H9 (cell line): ENCODE data around the gene GLCE. TPM values are rescaled to one million over a fixed set of nuclear protein-coding genes. Genes with fewer than 3 reads are reported as not detected.

Source experiments
- DNase-seq: peaks from one replicate; pipeline ENCODE4 v3.0.0-alpha.2; 2017
- H2AFZ ChIP-seq: one replicate; pipeline ENCODE4 v1.6.1; 2013; ENCODE audit warnings: mild to moderate bottlenecking, low read length, control low read depth, moderate library complexity
- H2AK5ac ChIP-seq: 2 replicates; pipeline ENCODE4 v1.6.1; 2013; ENCODE audit warnings: low read length, control low read depth, mixed read lengths; ENCODE audit not compliant: insufficient read length
- H2BK120ac ChIP-seq: one replicate; pipeline ENCODE4 v1.6.1; 2013; ENCODE audit warnings: low read depth, mild to moderate bottlenecking, low read length, control low read depth, inconsistent platforms; ENCODE audit not compliant: poor library complexity, severe bottlenecking
- H2BK12ac ChIP-seq: 2 replicates; pipeline ENCODE4 v1.6.1; 2013; ENCODE audit warnings: low read length, control low read depth, mixed read lengths, low read depth; ENCODE audit not compliant: insufficient read length
- H2BK15ac ChIP-seq: 2 replicates; pipeline ENCODE4 v1.6.1; 2013; ENCODE audit warnings: low read depth, low read length, control low read depth
- H2BK20ac ChIP-seq: one replicate; pipeline ENCODE4 v1.6.1; 2013; ENCODE audit warnings: low read depth, mild to moderate bottlenecking, low read length, control low read depth, inconsistent platforms; ENCODE audit not compliant: poor library complexity, severe bottlenecking
- H2BK5ac ChIP-seq: 2 replicates; pipeline ENCODE4 v1.6.1; 2013; ENCODE audit warnings: low read length, control low read depth, mixed read lengths; ENCODE audit not compliant: insufficient read length
- H3K14ac ChIP-seq: 2 replicates; pipeline ENCODE4 v1.6.1; 2013; ENCODE audit warnings: low read length, control low read depth; ENCODE audit not compliant: insufficient read depth
- H3K18ac ChIP-seq: 2 replicates; pipeline ENCODE4 v1.6.1; 2013; ENCODE audit warnings: low read depth, mild to moderate bottlenecking, mixed read lengths, low read length, control low read depth; ENCODE audit not compliant: insufficient read length
- H3K23ac ChIP-seq: 2 replicates; pipeline ENCODE4 v1.6.1; 2013; ENCODE audit warnings: low read length, control low read depth, mixed read lengths, low read depth; ENCODE audit not compliant: insufficient read length
- H3K23me2 ChIP-seq: 2 replicates; pipeline ENCODE4 v1.6.1; 2013; ENCODE audit warnings: low read depth, mild to moderate bottlenecking, mixed read lengths, low read length, control low read depth; ENCODE audit not compliant: insufficient read length, poor library complexity, severe bottlenecking
- H3K27ac ChIP-seq: 2 replicates; pipeline ENCODE4 v1.5.1; 2013; ENCODE audit warnings: low read length, control low read depth, mixed read lengths, low read depth; ENCODE audit not compliant: insufficient read length
- H3K27me3 ChIP-seq: 2 replicates; pipeline ENCODE4 v1.6.1; 2013; ENCODE audit warnings: low read length, control low read depth, inconsistent platforms; ENCODE audit not compliant: insufficient read depth
- H3K4ac ChIP-seq: 2 replicates; pipeline ENCODE4 v1.6.1; 2013; ENCODE audit warnings: low read depth, mild to moderate bottlenecking, control low read depth, inconsistent platforms, low read length, moderate library complexity
- H3K4me1 ChIP-seq: 2 replicates; pipeline ENCODE4 v1.6.1; 2013; ENCODE audit warnings: low read length, control low read depth, inconsistent platforms; ENCODE audit not compliant: insufficient read depth
- H3K4me2 ChIP-seq: 2 replicates; pipeline ENCODE4 v1.6.1; 2013; ENCODE audit warnings: low read length, control low read depth, mixed read lengths; ENCODE audit not compliant: insufficient read length, insufficient read depth
- H3K56ac ChIP-seq: 2 replicates; pipeline ENCODE4 v1.6.1; 2013; ENCODE audit warnings: low read depth, mild to moderate bottlenecking, mixed read lengths, low read length, control low read depth; ENCODE audit not compliant: insufficient read length
- H3K79me1 ChIP-seq: 2 replicates; pipeline ENCODE4 v1.6.1; 2013; ENCODE audit warnings: low read depth, mild to moderate bottlenecking, moderate library complexity, low read length, control low read depth, inconsistent platforms; ENCODE audit not compliant: insufficient read depth, poor library complexity, severe bottlenecking
- H3K79me2 ChIP-seq: 2 replicates; pipeline ENCODE4 v1.6.1; 2013; ENCODE audit warnings: low read length, control low read depth, inconsistent platforms; ENCODE audit not compliant: insufficient read depth
- H3K9ac ChIP-seq: 2 replicates; pipeline ENCODE4 v1.6.1; 2013; ENCODE audit warnings: low read length, control low read depth, mixed read lengths; ENCODE audit not compliant: insufficient read length; ENCODE audit errors: extremely low read depth
- H3K9me3 ChIP-seq: one replicate; pipeline ENCODE4 v1.6.1; 2013; ENCODE audit warnings: low read depth, low read length, inconsistent platforms; ENCODE audit not compliant: control insufficient read depth
- H3T11ph ChIP-seq: one replicate; pipeline ENCODE4 v1.6.1; 2013; ENCODE audit warnings: mild to moderate bottlenecking, low read length, control low read depth, inconsistent platforms
- H4K20me1 ChIP-seq: one replicate; pipeline ENCODE4 v1.6.1; 2013; ENCODE audit not compliant: control insufficient read depth, insufficient read length, insufficient read depth
- H4K5ac ChIP-seq: 2 replicates; pipeline ENCODE4 v1.6.1; 2013; ENCODE audit warnings: low read depth, mild to moderate bottlenecking, mixed read lengths, low read length, control low read depth; ENCODE audit not compliant: insufficient read length
- H4K8ac ChIP-seq: replicated peaks from 2 replicates; pipeline ENCODE4 v1.6.1; 2013; ENCODE audit warnings: low read length, control low read depth, mixed read lengths, low read depth; ENCODE audit not compliant: insufficient read length
- H4K91ac ChIP-seq: 2 replicates; pipeline ENCODE4 v1.6.1; 2013; ENCODE audit warnings: low read depth, mild to moderate bottlenecking, moderate library complexity, mixed read lengths, low read length, control low read depth; ENCODE audit not compliant: insufficient read length
- H3K27ac Mint-ChIP-seq, 3 experiments: 2 replicates in 2 of 3; 3 replicates in 1 of 3; pipeline ENCODE4 v1.8.0; 2020 to 2021; ENCODE audit warnings: mixed read lengths in 3 of 3, mild to moderate bottlenecking in 1 of 3, moderate library complexity in 1 of 3
- H3K27me3 Mint-ChIP-seq: 2 replicates; pipeline ENCODE4 v1.8.0; 2021; ENCODE audit warnings: low read depth, mild to moderate bottlenecking, moderate library complexity, mixed read lengths
- H3K36me3 Mint-ChIP-seq, 3 experiments: 2 replicates in 2 of 3; 3 replicates in 1 of 3; pipeline ENCODE4 v1.8.0; 2020 to 2021; ENCODE audit warnings: low read depth in 3 of 3, mixed read lengths in 3 of 3; ENCODE audit not compliant: insufficient read depth in 1 of 3
- H3K4me1 Mint-ChIP-seq, 2 experiments: 2 replicates each; pipeline ENCODE4 v1.8.0; 2020; ENCODE audit warnings: mixed read lengths in 2 of 2
- H3K4me3 Mint-ChIP-seq, 2 experiments: 2 replicates in 1 of 2; 3 replicates in 1 of 2; pipeline ENCODE4 v1.8.0; 2020 to 2021; ENCODE audit warnings: mild to moderate bottlenecking in 2 of 2, mixed read lengths in 2 of 2, moderate library complexity in 1 of 2
- H3K9me3 Mint-ChIP-seq, 2 experiments: 2 replicates in 1 of 2; 3 replicates in 1 of 2; pipeline ENCODE4 v1.8.0; 2020; ENCODE audit warnings: mild to moderate bottlenecking in 2 of 2, mixed read lengths in 2 of 2, moderate library complexity in 1 of 2
- WGBS: extraction: QIAGEN DNeasy Blood & Tissue Kit; methylation state at CpG from one replicate; pipeline ENCODE4 v1.1.7; 2013; ENCODE audit warnings: missing lambda C conversion rate, low lambda C conversion rate, mixed read lengths; ENCODE audit not compliant: insufficient read length; ENCODE audit errors: extremely low coverage; 5-methylcytosine and 5-hydroxymethylcytosine counted together
- long read RNA-seq: library from polyadenylated mRNA; unstranded; transcript quantifications from one replicate; pipeline ENCODE4 v2.0.0, GENCODE V29; 2020
- total RNA-seq: library from RNA; stranded (reverse); gene quantifications from 2 replicates; pipeline ENCODE4 v1.2.1, GENCODE V29; 2021
- TF ChIP-seq, protein P1 (sequence below): fragments of 200-600 bp; sonication (generic); conservative IDR thresholded peaks from 3 replicates; pipeline ENCODE4 v1.8.0; 2021; ENCODE audit warnings: antibody characterized with exemption, mild to moderate bottlenecking

The GLCE gene
- total RNA-seq = 11.9 and 12.2 TPM in 2 replicates
- long read RNA-seq, full-length matches to known transcripts = 26 of 56 reads
- long read RNA-seq, partial matches to known transcripts = 3 of 56 reads
- long read RNA-seq, other reads (novel, unspliced or antisense) = 27 of 56 reads

DNA sequence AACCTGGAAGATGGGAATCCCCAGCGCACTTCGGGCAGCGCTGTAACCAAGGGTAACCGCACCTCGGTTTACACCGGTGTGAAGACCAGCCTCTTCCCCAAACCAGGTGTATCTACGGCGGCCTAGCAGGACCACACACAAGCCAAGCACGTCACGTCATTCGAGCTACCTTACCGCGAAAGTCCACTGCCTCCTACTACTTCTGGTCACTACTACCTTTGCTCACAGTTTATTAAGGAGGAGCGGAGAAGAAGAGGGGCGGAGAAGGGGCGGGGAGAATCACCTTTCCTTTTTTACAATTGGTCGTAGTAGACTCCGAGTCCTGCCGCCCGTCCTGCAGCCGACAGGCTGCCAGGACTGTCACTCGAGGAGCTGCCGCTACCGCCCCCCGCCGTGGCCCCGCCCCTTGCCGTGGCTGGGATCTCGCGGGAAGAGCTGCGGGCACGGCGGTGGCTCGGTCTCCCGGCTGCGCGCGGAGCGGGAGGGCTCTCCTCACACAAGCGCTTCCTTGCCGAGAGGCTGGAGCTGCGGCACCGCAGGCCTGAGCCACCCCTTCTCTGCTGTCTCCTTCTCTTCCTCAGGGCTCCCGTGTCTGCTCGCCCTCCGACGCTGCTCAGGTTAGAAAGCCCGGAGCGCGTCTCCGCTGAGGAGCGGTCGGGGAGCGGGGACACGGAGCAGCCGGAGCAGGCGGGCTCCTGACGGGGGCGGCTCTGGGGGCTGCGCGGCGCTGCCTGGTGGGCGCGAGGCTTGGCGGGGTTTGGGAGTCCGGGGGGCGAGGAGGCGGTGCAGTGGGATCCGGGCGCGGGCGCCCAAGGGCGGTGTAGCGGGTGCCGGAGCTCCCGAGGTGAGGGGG, at the start of gene GLCE:
Gene GLCE, plus strand, starts transcription at position 495 of the 853 bp plus-strand sequence. CDS start 95,172 bp downstream, outside the sequence.
- H3T11ph ChIP-seq = no peak within 1 kb of the TSS
- no peaks in the 10 kb centered on the region for H4K20me1 ChIP-seq
- no peak within 1 kb of the TSS for H2BK5ac ChIP-seq
- H3K9me3 ChIP-seq = no peaks in the 10 kb centered on the region
- H3K23me2 ChIP-seq = peaks cover 16% of the 10 kb centered on the region
- H2BK15ac ChIP-seq = no peak within 1 kb of the TSS
- H4K8ac ChIP-seq = no peak within 1 kb of the TSS
- peak within 1 kb of the TSS; percentile 89 for H3K18ac ChIP-seq
- H4K5ac ChIP-seq = no peak within 1 kb of the TSS
- Mint-ChIP-seq H3K27me3 (peaks cover 18% of the 10 kb centered on the region), H3K27ac (peak within 1 kb of the TSS; percentile 91 to 97 (median 94)), H3K4me3 (peak within 1 kb of the TSS; percentile 92 to 98), H3K9me3 (no peaks in the 10 kb centered on the region; a peak in 1 of 5 replicates), H3K4me1 (peaks cover 21 to 31% of the 10 kb centered on the region in 2 experiments), H3K36me3 (no peaks in the 10 kb centered on the region; a peak in 1 of 7 replicates)
- no peak within 1 kb of the TSS for H3K56ac ChIP-seq
- peak within 1 kb of the TSS; percentile 22 for H3K27ac ChIP-seq
- no peak within 1 kb of the TSS for H2BK12ac ChIP-seq
- WGBS = no CpG with 5 or more reads among the region's 76 CpGs
- peak within 1 kb of the TSS; percentile 80 for H3K4me2 ChIP-seq
- H3K4me1 ChIP-seq = peaks cover 4% of the 10 kb centered on the region; the same call in 1 of the 2 replicates
- peak; percentile 98 for DNase-seq
- H2AFZ ChIP-seq = peak within 1 kb of the TSS; percentile 84
- H2BK20ac ChIP-seq = no peak within 1 kb of the TSS
- H2AK5ac ChIP-seq = no peak within 1 kb of the TSS
- no peak within 1 kb of the TSS for H3K4ac ChIP-seq
- H2BK120ac ChIP-seq = no peak within 1 kb of the TSS
- no peak within 1 kb of the TSS for H3K23ac ChIP-seq
- no peak within 1 kb of the TSS for H4K91ac ChIP-seq
- peak within 1 kb of the TSS; percentile 61 for H3K14ac ChIP-seq
- TF ChIP-seq, protein P1, sequence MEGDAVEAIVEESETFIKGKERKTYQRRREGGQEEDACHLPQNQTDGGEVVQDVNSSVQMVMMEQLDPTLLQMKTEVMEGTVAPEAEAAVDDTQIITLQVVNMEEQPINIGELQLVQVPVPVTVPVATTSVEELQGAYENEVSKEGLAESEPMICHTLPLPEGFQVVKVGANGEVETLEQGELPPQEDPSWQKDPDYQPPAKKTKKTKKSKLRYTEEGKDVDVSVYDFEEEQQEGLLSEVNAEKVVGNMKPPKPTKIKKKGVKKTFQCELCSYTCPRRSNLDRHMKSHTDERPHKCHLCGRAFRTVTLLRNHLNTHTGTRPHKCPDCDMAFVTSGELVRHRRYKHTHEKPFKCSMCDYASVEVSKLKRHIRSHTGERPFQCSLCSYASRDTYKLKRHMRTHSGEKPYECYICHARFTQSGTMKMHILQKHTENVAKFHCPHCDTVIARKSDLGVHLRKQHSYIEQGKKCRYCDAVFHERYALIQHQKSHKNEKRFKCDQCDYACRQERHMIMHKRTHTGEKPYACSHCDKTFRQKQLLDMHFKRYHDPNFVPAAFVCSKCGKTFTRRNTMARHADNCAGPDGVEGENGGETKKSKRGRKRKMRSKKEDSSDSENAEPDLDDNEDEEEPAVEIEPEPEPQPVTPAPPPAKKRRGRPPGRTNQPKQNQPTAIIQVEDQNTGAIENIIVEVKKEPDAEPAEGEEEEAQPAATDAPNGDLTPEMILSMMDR = no peak
- H3K27me3 ChIP-seq = no peaks in the 10 kb centered on the region; the same call in 1 of the 2 replicates
- 0 out of 2 replicates have a peak, but pooled peaks cover 1% of the 10 kb centered on the region for H3K79me2 ChIP-seq
- H3K79me1 ChIP-seq = peaks cover 2% of the 10 kb centered on the region
- peak within 1 kb of the TSS; percentile 52 for H3K9ac ChIP-seq
